GM12878 (cell line): Measurements from ENCODE around the gene SMIM21. TPM values are rescaled to one million over a fixed set of nuclear protein-coding genes. Genes with fewer than 3 reads are reported as not detected.

Source experiments
- ATAC-seq: fragments of 200-7000 bp; cut with Tn5 transposase; 3 replicates; pipeline ENCODE4 v1.9.1; 2020; ENCODE audit warnings: mild to moderate bottlenecking, moderate library complexity
- BruUV-seq: library from RNA; stranded (reverse); fragments of 400-500 nt; replicated peaks from 2 replicates; lab custom pipeline; 2021; lab: Mats Ljungman, UMichigan
- CTCF ChIA-PET: fragments of 300-600 bp; sonication (Branson Sonifier 250); formaldehyde crosslinking; extraction: SDS; loops from one replicate; lab custom pipeline; 2021; ENCODE audit warnings: inconsistent platforms; lab: Yijun Ruan, JAX
- POLR2A ChIA-PET: fragments of 350-600 bp; formaldehyde crosslinking; extraction: SDS; loops from one replicate; lab custom pipeline; 2021; ENCODE audit warnings: inconsistent platforms; lab: Charles Lee
- RAD21 ChIA-PET: fragments of 300-600 bp; sonication (Branson Sonifier 250); formaldehyde crosslinking; loops from one replicate; lab custom pipeline; 2023; ENCODE audit warnings: antibody characterized with exemption; ENCODE audit not compliant: unreplicated experiment; lab: Charles Lee
- SMC1A ChIA-PET: fragments of 300-600 bp; sonication (Branson Sonifier 250); formaldehyde crosslinking; loops from one replicate; lab custom pipeline; 2023; ENCODE audit not compliant: unreplicated experiment, uncharacterized antibody; lab: Charles Lee
- DNase-seq: peaks from one replicate; pipeline ENCODE4 v3.0.0-alpha.2; 2011; ENCODE audit warnings: low read depth, low spot score
- FAIRE-seq: peaks from 3 replicates; lab custom pipeline; 2011; peaks lifted over from hg19 to GRCh38; lab: Jason Lieb, UNC
- H2AFZ ChIP-seq: 2 replicates; pipeline ENCODE4 v1.6.0; 2011; ENCODE audit warnings: low read depth, low read length, control low read depth; ENCODE audit not compliant: control insufficient read depth
- H3K27ac ChIP-seq: 2 replicates; pipeline ENCODE4 v1.5.1; 2011; ENCODE audit warnings: control low read depth; ENCODE audit not compliant: control insufficient read depth, insufficient read depth
- H3K27me3 ChIP-seq, 2 experiments: replicated peaks in 1 of 2; 2 replicates each; pipeline versions ENCODE4 v1.6.0 to v1.6.1; 2011; ENCODE audit warnings: low read length in 1 of 2; ENCODE audit not compliant: control insufficient read depth in 2 of 2, insufficient read depth in 2 of 2
- H3K36me3 ChIP-seq, 2 experiments: 2 replicates each; pipeline ENCODE4 v1.5.1; 2011; ENCODE audit warnings: low read length in 1 of 2; ENCODE audit not compliant: control insufficient read depth in 2 of 2, insufficient read depth in 2 of 2
- H3K4me1 ChIP-seq: 2 replicates; pipeline ENCODE4 v1.6.1; 2011; ENCODE audit warnings: mild to moderate bottlenecking, low read length, moderate library complexity, mixed read lengths; ENCODE audit not compliant: control insufficient read depth, insufficient read depth
- H3K4me2 ChIP-seq: 2 replicates; pipeline ENCODE4 v1.6.0; 2011; ENCODE audit warnings: control low read depth; ENCODE audit not compliant: control insufficient read depth, insufficient read depth
- H3K4me3 ChIP-seq: fragments of 200-600 bp; sonication (generic); 2 replicates; pipeline ENCODE4 v1.5.1; 2016
- H3K79me2 ChIP-seq: 2 replicates; pipeline ENCODE4 v1.6.0; 2011; ENCODE audit warnings: low read length; ENCODE audit not compliant: control insufficient read depth, insufficient read depth
- H3K9ac ChIP-seq: 2 replicates; pipeline ENCODE4 v1.8.0; 2011; ENCODE audit warnings: low read length, control low read depth, mixed read lengths; ENCODE audit not compliant: control insufficient read depth, insufficient read depth
- H3K9me3 ChIP-seq: replicated peaks from 3 replicates; pipeline ENCODE4 v1.5.1; 2011; ENCODE audit warnings: mild to moderate bottlenecking, low read length; ENCODE audit not compliant: control insufficient read depth, insufficient read depth
- H4K20me1 ChIP-seq: 2 replicates; pipeline ENCODE4 v1.6.0; 2011; ENCODE audit not compliant: control insufficient read depth, insufficient read depth
- CHD2 ChIP-seq: IDR thresholded peaks from 2 replicates; pipeline ENCODE4 v1.6.1; 2011; ENCODE audit warnings: low read depth, low read length, improper control_type of control experiment, borderline replicate concordance
- CREB1 ChIP-seq: IDR thresholded peaks from 2 replicates; pipeline ENCODE4 v1.6.1; 2012; ENCODE audit warnings: low read depth, mild to moderate bottlenecking, inconsistent platforms
- EZH2 ChIP-seq: IDR thresholded peaks from 2 replicates; pipeline ENCODE4 v1.6.1; 2012; ENCODE audit warnings: low read depth, mild to moderate bottlenecking, control low read depth, inconsistent platforms, low read length, borderline replicate concordance; ENCODE audit not compliant: control insufficient read depth
- FOXM1 ChIP-seq: IDR thresholded peaks from 2 replicates; pipeline ENCODE4 v1.6.1; 2012; ENCODE audit warnings: low read depth, mild to moderate bottlenecking, inconsistent platforms, low read length, moderate library complexity
- KDM1A ChIP-seq: fragments of 200-600 bp; sonication (generic); IDR thresholded peaks from 2 replicates; pipeline ENCODE4 v1.6.1; 2016; ENCODE audit warnings: borderline replicate concordance
- PAX5 ChIP-seq: IDR thresholded peaks from 2 replicates; pipeline ENCODE4 v1.6.1; 2011; ENCODE audit warnings: low read depth, low read length, borderline replicate concordance
- RBBP5 ChIP-seq: fragments of 200-600 bp; sonication (generic); conservative IDR thresholded peaks from 2 replicates; pipeline ENCODE4 v1.6.1; 2016
- SMAD1 ChIP-seq: fragments of 450-650 bp; IDR thresholded peaks from 2 replicates; pipeline ENCODE4 v1.6.1; 2018; ENCODE audit warnings: mild to moderate bottlenecking, low read depth; ENCODE audit not compliant: partially characterized antibody
- SREBF1 ChIP-seq: IDR thresholded peaks from 2 replicates; pipeline ENCODE4 v1.6.1; 2012; ENCODE audit warnings: mild to moderate bottlenecking, low read length
- SUPT20H ChIP-seq: IDR thresholded peaks from 2 replicates; pipeline ENCODE4 v1.6.1; 2011; ENCODE audit warnings: low read depth, mild to moderate bottlenecking, low read length, moderate library complexity, borderline replicate concordance; ENCODE audit not compliant: control insufficient read depth
- WGBS: methylation state at CpG from one replicate; pipeline ENCODE4 v1.1.6; 2016; ENCODE audit warnings: low lambda C conversion rate; ENCODE audit not compliant: insufficient replicate concordance, insufficient coverage; ENCODE audit errors: missing lambda C conversion rate; 5-methylcytosine and 5-hydroxymethylcytosine counted together
- in situ Hi-C: fragments of 300-500 bp; cut with MboI; formaldehyde crosslinking; loops from 9 replicates; pipeline ENCODE4 v1.14.3; 2018; ENCODE audit warnings: mixed read lengths
- intact Hi-C: fragments of 100-400 bp; cut with micrococcal nuclease; formaldehyde crosslinking; loops from one replicate; pipeline ENCODE4 v1.14.2; 2022; ENCODE audit not compliant: unreplicated experiment
- polyA plus RNA-seq, 11 experiments: library from polyadenylated mRNA; depleted of rRNA in 4 of 11; unstranded in 6 of 11; stranded (reverse) in 5 of 11; fragments of >200 nt; fragmentation: Nextera tagmentation in 4 of 11; fragmentation: Illumina TruSeq in 1 of 11; extraction: Ambion mirVana in 4 of 11; extraction: Trizol in 1 of 11; gene quantifications; 1 replicate in 1 of 11; 2 replicates in 10 of 11; pipeline versions ENCODE4 v1.2.1 to v1.2.3, GENCODE V29; 2011 to 2016; ENCODE audit warnings: inconsistent platforms in 2 of 11, missing spikeins in 2 of 11, low read depth in 1 of 11
- total RNA-seq, 4 experiments: library from RNA; depleted of rRNA in 3 of 4; stranded (reverse); fragments of >200 nt in 3 of 4; fragmentation: Illumina TruSeq in 1 of 4; extraction: Trizol in 1 of 4; gene quantifications; 2 replicates each; pipeline versions ENCODE4 v1.2.1 to v1.2.3, GENCODE V29; 2013 to 2021
- TF ChIP-seq, protein P1 (sequence below): fragments of 450-650 bp; IDR thresholded peaks from 2 replicates; pipeline ENCODE4 v1.6.1; 2017; ENCODE audit warnings: mild to moderate bottlenecking, low read depth, inconsistent platforms; ENCODE audit not compliant: poor library complexity, severe bottlenecking

Gene SMIM21
- total and polyA plus RNA-seq, 10 of the 15 experiments (the other 5 are each of a cell fraction or from before 2014, with no cell fraction given), result not detected

DNA sequence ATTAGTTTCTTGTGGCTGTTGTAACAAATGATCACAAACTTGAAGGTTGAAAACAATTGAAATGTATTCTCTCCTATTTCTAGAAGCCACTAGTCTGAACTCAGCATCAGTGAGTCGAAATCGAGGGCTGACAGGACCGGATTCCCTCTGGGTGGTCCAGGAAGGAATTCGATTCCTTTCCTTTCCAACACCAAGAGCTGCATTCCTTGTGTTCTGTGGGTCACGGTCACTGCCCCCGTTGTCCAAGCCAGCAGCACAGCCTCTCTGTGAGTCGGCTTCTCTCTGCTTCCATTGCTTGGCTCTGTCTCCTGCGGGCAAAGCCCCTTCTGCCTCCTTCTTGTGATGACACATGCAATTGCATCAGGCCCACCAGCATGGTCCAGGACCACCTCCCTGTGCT is 67.3 kb downstream of the SMIM21 start:
- 42% methylated on average over 8 of the region's 8 CpGs for WGBS
- SMC1A ChIA-PET, result no interaction called here

More for the DNA sequence above, 67.3 kb downstream of the SMIM21 start:
- Histone ChIP-seq H3K9me3 (peaks cover 2% of the 10 kb centered on the region; the same call in 1 of the 3 replicates), H3K27me3 (no peaks in the 10 kb centered on the region; a peak in 2 of 4 replicates), H3K4me2 (no peak overlapping the region), H3K79me2 (no peaks in the 10 kb centered on the region), H2AFZ (no peak overlapping the region), H3K36me3 (no peaks in the 10 kb centered on the region), H3K27ac (no peak overlapping the region), H3K4me1 (no peaks in the 10 kb centered on the region), H3K4me3 (no peak overlapping the region), H3K9ac (no peak overlapping the region), H4K20me1 (no peaks in the 10 kb centered on the region)
- TF ChIP-seq FOXM1 (no peak), EZH2 (no peak), RBBP5 (no peak), SMAD1 (no peak), PAX5 (no peak), SUPT20H (no peak), KDM1A (no peak), CHD2 (no peak), SREBF1 (no peak), CREB1 (no peak)
- TF ChIP-seq, protein P1, sequence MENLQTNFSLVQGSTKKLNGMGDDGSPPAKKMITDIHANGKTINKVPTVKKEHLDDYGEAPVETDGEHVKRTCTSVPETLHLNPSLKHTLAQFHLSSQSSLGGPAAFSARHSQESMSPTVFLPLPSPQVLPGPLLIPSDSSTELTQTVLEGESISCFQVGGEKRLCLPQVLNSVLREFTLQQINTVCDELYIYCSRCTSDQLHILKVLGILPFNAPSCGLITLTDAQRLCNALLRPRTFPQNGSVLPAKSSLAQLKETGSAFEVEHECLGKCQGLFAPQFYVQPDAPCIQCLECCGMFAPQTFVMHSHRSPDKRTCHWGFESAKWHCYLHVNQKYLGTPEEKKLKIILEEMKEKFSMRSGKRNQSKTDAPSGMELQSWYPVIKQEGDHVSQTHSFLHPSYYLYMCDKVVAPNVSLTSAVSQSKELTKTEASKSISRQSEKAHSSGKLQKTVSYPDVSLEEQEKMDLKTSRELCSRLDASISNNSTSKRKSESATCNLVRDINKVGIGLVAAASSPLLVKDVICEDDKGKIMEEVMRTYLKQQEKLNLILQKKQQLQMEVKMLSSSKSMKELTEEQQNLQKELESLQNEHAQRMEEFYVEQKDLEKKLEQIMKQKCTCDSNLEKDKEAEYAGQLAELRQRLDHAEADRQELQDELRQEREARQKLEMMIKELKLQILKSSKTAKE, result no peak
- in situ Hi-C loops, result no loop called here
- ChIA-PET RAD21 (no interaction called here), CTCF (no interaction called here), POLR2A (no interaction called here)
- no peak for ATAC-seq
- DNase-seq, result no peak
- BruUV-seq, result no TSS peak
- intact Hi-C loops, result no loop called here
- no peak for FAIRE-seq

Other genes starting within 250 kb of the SMIM21 start
- 8.7 and 15.1 TPM in 2 replicates for gene PTGR3, start 218.6 kb downstream of the SMIM21 start, total RNA-seq (2014; rRNA removed)
- gene PTGR3, start 218.6 kb downstream of the SMIM21 start, total RNA-seq (2014; rRNA removed; fragmentation: Illumina TruSeq; extraction: Trizol), result 12.2 and 13.2 TPM in 2 replicates
- gene PTGR3, start 218.6 kb downstream of the SMIM21 start, total RNA-seq (2021), result 44.9 and 45.1 TPM in 2 replicates
- 63.9 and 69.8 TPM in 2 replicates for gene PTGR3, start 218.6 kb downstream of the SMIM21 start, polyA plus RNA-seq (2011; rRNA removed)
- 29.5 and 30.4 TPM in 2 replicates for gene PTGR3, start 218.6 kb downstream of the SMIM21 start, polyA plus RNA-seq (2014; fragmentation: Illumina TruSeq; extraction: Trizol)
- 1 to 10 TPM; 6.2 to 8.8 TPM for gene PTGR3, start 218.6 kb downstream of the SMIM21 start, polyA plus RNA-seq (2014; fragmentation: Nextera tagmentation; extraction: Ambion mirVana)
- 29.2 and 34.8 TPM in 2 replicates for gene PTGR3, start 218.6 kb downstream of the SMIM21 start, polyA plus RNA-seq (2014; rRNA removed)
- 10 to 100 TPM; 21.8 to 22.0 TPM for gene PTGR3, start 218.6 kb downstream of the SMIM21 start, polyA plus RNA-seq (2016; fragmentation: Nextera tagmentation; extraction: Ambion mirVana)
- 8.3 and 8.7 TPM in 2 replicates for gene TSHZ1, start 216.9 kb downstream of the SMIM21 start, total RNA-seq (2014; rRNA removed)
- gene TSHZ1, start 216.9 kb downstream of the SMIM21 start, total RNA-seq (2014; rRNA removed; fragmentation: Illumina TruSeq; extraction: Trizol), result 5.8 and 6.2 TPM in 2 replicates
- 14.0 and 15.2 TPM in 2 replicates for gene TSHZ1, start 216.9 kb downstream of the SMIM21 start, total RNA-seq (2021)
- gene TSHZ1, start 216.9 kb downstream of the SMIM21 start, polyA plus RNA-seq (2011; rRNA removed), result 2.8 and 4.0 TPM in 2 replicates
- gene TSHZ1, start 216.9 kb downstream of the SMIM21 start, polyA plus RNA-seq (2014; fragmentation: Illumina TruSeq; extraction: Trizol), result 5.3 and 7.1 TPM in 2 replicates
- 1 to 10 TPM; 2.2 to 2.9 TPM for gene TSHZ1, start 216.9 kb downstream of the SMIM21 start, polyA plus RNA-seq (2014; fragmentation: Nextera tagmentation; extraction: Ambion mirVana)
- gene TSHZ1, start 216.9 kb downstream of the SMIM21 start, polyA plus RNA-seq (2014; rRNA removed), result 6.7 and 7.9 TPM in 2 replicates
- gene TSHZ1, start 216.9 kb downstream of the SMIM21 start, polyA plus RNA-seq (2016; fragmentation: Nextera tagmentation; extraction: Ambion mirVana), result 1 to 10 TPM; 2.4 to 2.8 TPM